GM18909 (cell line): Measurements from ENCODE around the gene FAM185A.
"Not testable (repeated sequence)": the region's sequence is repeated elsewhere in the genome, so short reads cannot be mapped to it uniquely, and the experiment has no call there.

Source experiments
- ATAC-seq: cut with Tn5 transposase; IDR thresholded peaks from one replicate; pipeline ENCODE4 v1.9.1; 2021; ENCODE audit warnings: mild to moderate bottlenecking; ENCODE audit not compliant: unreplicated experiment, poor library complexity

The FAM185A gene

GRCh38 chr7:102770467-102770866 lies 21.7 kb downstream of the FAM185A start:
- not testable (repeated sequence) for ATAC-seq

GRCh38 chr7:102776217-102776616 lies 27.4 kb downstream of the FAM185A start:
- ATAC-seq = not testable (repeated sequence)

- not testable (repeated sequence) for ATAC-seq
These were observed 29.9 kb downstream of the FAM185A start for GRCh38 chr7:102778663-102779062.

- not testable (repeated sequence) for ATAC-seq
These were observed 32.1 kb downstream of the FAM185A start for GRCh38 chr7:102780926-102781325.

GRCh38 chr7:102788770-102789169 lies 40.0 kb downstream of the FAM185A start:
- ATAC-seq = not testable (repeated sequence)

- ATAC-seq = not testable (repeated sequence)
These were observed 41.7 kb downstream of the FAM185A start for GRCh38 chr7:102790364-102791100.

- not testable (repeated sequence) for ATAC-seq
These were observed 42.6 kb downstream of the FAM185A start for GRCh38 chr7:102791367-102791766.

- ATAC-seq = not testable (repeated sequence)
These were observed 43.0 kb downstream of the FAM185A start for GRCh38 chr7:102791831-102792230.

- ATAC-seq = not testable (repeated sequence)
These were observed 45.8 kb downstream of the FAM185A start for GRCh38 chr7:102794567-102794966.

- ATAC-seq = not testable (repeated sequence)
These were observed 47.3 kb downstream of the FAM185A start for GRCh38 chr7:102795987-102796595.

GRCh38 chr7:102806613-102807012 lies 57.8 kb downstream of the FAM185A start:
- no peak for ATAC-seq

- ATAC-seq = no peak
These were observed 62.1 kb downstream of the FAM185A start for GRCh38 chr7:102810916-102811315.

GRCh38 chr7:102811942-102812678 lies 63.3 kb downstream of the FAM185A start:
- ATAC-seq = no peak

- no peak for ATAC-seq
These were observed 64.6 kb downstream of the FAM185A start for GRCh38 chr7:102813191-102814024.

GRCh38 chr7:102814025-102814471 lies 65.2 kb downstream of the FAM185A start:
- no peak for ATAC-seq

- no peak for ATAC-seq
These were observed 69.1 kb downstream of the FAM185A start for GRCh38 chr7:102817616-102818573.

- no peak for ATAC-seq
These were observed 70.4 kb downstream of the FAM185A start for GRCh38 chr7:102819151-102819550.

- no peak for ATAC-seq
These were observed 73.4 kb downstream of the FAM185A start for GRCh38 chr7:102821994-102822747.
